Uterus (tissue), 4 donors: ENCODE data around the gene EYS. TPM values are rescaled to one million over a fixed set of nuclear protein-coding genes. Genes with fewer than 3 reads are reported as not detected.

Experiments
- DNase-seq, 2 donors: peaks; one replicate each; pipeline ENCODE4 v3.0.0-alpha.2; 2019 to 2020
- H3K27ac ChIP-seq, 2 donors: fragments of 200-600 bp; sonication (generic); 1 replicate in 1 of 2; 2 replicates in 1 of 2; pipeline ENCODE4 v1.5.1; 2016 to 2018
- H3K27me3 ChIP-seq, 2 donors: fragments of 200-600 bp; sonication (generic); one replicate each; pipeline ENCODE4 v1.5.1; 2018 to 2019; ENCODE audit warnings: control low read depth in 1 of 2
- H3K36me3 ChIP-seq, 2 donors: fragments of 200-600 bp; sonication (generic); one replicate each; pipeline ENCODE4 v1.5.1; 2019; ENCODE audit warnings: control low read depth in 1 of 2
- H3K4me1 ChIP-seq, 2 donors: fragments of 200-600 bp; sonication (generic); one replicate each; pipeline ENCODE4 v1.5.1; 2018 to 2019; ENCODE audit warnings: control low read depth in 1 of 2
- H3K4me3 ChIP-seq, 2 donors: fragments of 200-600 bp; sonication (generic); 1 replicate in 1 of 2; 2 replicates in 1 of 2; pipeline ENCODE4 v1.5.1; 2018 to 2019; ENCODE audit warnings: mild to moderate bottlenecking in 1 of 2
- H3K9me3 ChIP-seq, 2 donors: fragments of 200-600 bp; sonication (generic); one replicate each; pipeline ENCODE4 v1.5.1; 2019; ENCODE audit warnings: control low read depth in 1 of 2
- POLR2A ChIP-seq, 2 donors: fragments of 450-650 bp; IDR thresholded peaks; one replicate each; pipeline ENCODE4 v1.6.1; 2016; ENCODE audit warnings: antibody characterized with exemption in 2 of 2, mild to moderate bottlenecking in 1 of 2, moderate library complexity in 1 of 2
- intact Hi-C: fragments of 100-400 bp; cut with DNase I; formaldehyde crosslinking; loops from one replicate; pipeline ENCODE4 v1.15.1; 2023; ENCODE audit warnings: low total_unique reads
- total RNA-seq, 4 donors: library from RNA; depleted of rRNA in 3 of 4; stranded (reverse); fragments of >200 nt in 3 of 4; gene quantifications; one replicate each; pipeline versions ENCODE4 v1.1.0 to v1.2.4, GENCODE V29; 2014 to 2023
- TF ChIP-seq, protein P1 (sequence below), 4 experiments: fragments of 200-600 bp in 2 of 4; fragments of 450-650 bp in 2 of 4; sonication (generic) in 2 of 4; IDR thresholded peaks; one replicate each; pipeline ENCODE4 v1.5.1; 2016 to 2019; ENCODE audit warnings: antibody characterized with exemption in 4 of 4, mild to moderate bottlenecking in 2 of 4, moderate library complexity in 1 of 4
- donor health status: DM: yes; HTN: yes; CAD: no.

The EYS gene
- total RNA-seq, 4 donors from 2014 or later: 1.3 TPM; not detected in 3

DNA sequence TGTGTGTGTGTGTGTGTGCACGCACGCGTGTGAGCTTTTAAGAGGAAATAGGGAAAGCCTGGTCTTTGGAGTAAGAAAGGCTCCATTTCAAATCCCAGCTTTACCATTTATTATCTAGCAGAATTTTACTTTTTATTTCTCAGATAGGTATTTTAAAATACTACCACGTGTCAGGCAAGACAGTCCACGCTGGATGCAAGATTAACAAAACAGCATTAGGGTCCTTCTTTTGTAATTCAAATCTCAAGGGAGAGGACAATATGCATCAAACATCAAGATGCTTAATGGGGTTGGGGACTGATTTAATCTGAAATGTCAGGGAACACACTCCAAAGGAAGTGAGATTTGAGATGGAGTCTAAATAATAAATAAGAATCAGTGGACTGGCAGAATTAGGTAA is 1302.6 kb downstream of the EYS start:
- no peaks in the 10 kb centered on the region for H3K36me3 ChIP-seq
- no peaks in the 10 kb centered on the region for H3K4me1 ChIP-seq
- intact Hi-C loops: no loop called here
- no peak overlapping the region for H3K27ac ChIP-seq
- H3K27me3 ChIP-seq: no peaks in the 10 kb centered on the region
- H3K9me3 ChIP-seq: no peaks in the 10 kb centered on the region
- no peak overlapping the region for H3K4me3 ChIP-seq
- DNase-seq: no peak
- TF ChIP-seq POLR2A (IDR thresholded peaks at IDR 0.05): no peak
- TF ChIP-seq, protein P1, sequence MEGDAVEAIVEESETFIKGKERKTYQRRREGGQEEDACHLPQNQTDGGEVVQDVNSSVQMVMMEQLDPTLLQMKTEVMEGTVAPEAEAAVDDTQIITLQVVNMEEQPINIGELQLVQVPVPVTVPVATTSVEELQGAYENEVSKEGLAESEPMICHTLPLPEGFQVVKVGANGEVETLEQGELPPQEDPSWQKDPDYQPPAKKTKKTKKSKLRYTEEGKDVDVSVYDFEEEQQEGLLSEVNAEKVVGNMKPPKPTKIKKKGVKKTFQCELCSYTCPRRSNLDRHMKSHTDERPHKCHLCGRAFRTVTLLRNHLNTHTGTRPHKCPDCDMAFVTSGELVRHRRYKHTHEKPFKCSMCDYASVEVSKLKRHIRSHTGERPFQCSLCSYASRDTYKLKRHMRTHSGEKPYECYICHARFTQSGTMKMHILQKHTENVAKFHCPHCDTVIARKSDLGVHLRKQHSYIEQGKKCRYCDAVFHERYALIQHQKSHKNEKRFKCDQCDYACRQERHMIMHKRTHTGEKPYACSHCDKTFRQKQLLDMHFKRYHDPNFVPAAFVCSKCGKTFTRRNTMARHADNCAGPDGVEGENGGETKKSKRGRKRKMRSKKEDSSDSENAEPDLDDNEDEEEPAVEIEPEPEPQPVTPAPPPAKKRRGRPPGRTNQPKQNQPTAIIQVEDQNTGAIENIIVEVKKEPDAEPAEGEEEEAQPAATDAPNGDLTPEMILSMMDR (IDR thresholded peaks at IDR 0.05): no peak

DNA sequence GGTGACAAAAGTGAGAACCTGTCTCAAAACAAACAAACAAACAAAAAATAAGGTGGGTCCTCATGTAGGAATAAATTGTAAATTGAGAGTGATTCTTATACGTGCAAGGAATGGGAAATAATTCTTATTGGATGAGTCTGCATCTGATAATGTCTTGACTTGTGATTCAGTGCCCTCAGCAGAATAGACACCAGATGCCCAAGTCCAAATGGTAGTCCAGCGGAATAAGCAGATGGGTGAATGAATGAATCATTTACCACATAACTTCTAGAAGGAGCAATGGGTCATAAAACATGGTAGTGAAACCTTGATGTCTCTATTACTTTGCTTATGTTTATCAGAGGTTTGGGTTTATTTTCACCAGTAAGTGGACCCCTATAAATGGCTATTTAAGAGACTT is 1323.7 kb downstream of the EYS start:
- Histone ChIP-seq H3K27ac (no peak overlapping the region), H3K4me3 (no peak overlapping the region), H3K27me3 (no peaks in the 10 kb centered on the region), H3K36me3 (no peaks in the 10 kb centered on the region), H3K9me3 (no peaks in the 10 kb centered on the region), H3K4me1 (no peaks in the 10 kb centered on the region)
- no peak for TF ChIP-seq POLR2A (IDR thresholded peaks at IDR 0.05)
- TF ChIP-seq, protein P1 (IDR thresholded peaks at IDR 0.05): no peak
- no peak for DNase-seq
- intact Hi-C loops: no loop called here

DNA sequence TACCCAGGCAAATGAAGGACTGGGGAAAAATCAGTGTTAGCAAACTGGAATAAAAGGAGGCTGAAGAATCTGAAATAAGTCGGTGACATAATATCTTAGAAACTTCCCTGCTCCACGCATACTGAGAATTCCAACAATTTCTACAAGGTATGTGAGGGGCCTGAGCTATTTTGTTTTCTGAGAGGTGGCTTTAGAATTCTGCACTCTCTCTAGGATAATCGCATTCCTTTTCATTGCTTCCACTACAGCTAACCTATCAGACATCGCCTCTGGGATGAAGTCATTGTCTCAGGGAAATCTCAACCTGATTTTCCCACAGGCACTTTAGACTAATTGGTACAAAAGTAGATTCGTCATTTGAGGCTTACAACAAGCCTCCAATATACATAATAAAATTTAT is 1330.6 kb downstream of the EYS start:
- no peak for DNase-seq
- Histone ChIP-seq H3K27ac (no peak overlapping the region), H3K4me1 (no peaks in the 10 kb centered on the region), H3K36me3 (no peaks in the 10 kb centered on the region), H3K9me3 (no peaks in the 10 kb centered on the region), H3K27me3 (no peaks in the 10 kb centered on the region), H3K4me3 (no peak overlapping the region)
- TF ChIP-seq POLR2A (IDR thresholded peaks at IDR 0.05): no peak
- TF ChIP-seq, protein P1 (IDR thresholded peaks at IDR 0.05): no peak
- intact Hi-C loops: no loop called here

DNA sequence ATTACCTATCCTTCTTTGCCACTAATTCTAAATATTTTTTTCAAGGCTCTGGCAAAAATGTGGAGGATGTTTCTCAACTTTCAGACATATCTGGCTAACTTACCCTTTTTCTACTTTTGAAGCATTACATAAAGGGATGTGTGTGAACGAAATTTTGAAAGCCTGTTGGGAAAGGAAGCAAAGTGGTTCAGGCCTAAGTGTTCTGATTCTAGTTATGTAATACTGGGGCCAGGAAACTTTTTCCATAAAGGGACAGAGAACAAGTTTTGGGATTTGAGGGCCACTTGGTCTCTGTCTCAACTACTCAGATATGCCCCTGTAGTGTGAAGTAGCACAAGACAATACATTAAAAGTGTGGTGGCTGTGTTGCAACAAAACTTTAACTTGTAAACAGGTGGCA is 1349.6 kb downstream of the EYS start:
- intact Hi-C loops: no loop called here
- no peaks in the 10 kb centered on the region for H3K36me3 ChIP-seq
- H3K27ac ChIP-seq: no peak overlapping the region
- no peaks in the 10 kb centered on the region for H3K4me1 ChIP-seq
- no peak for DNase-seq
- no peaks in the 10 kb centered on the region for H3K27me3 ChIP-seq
- no peaks in the 10 kb centered on the region for H3K9me3 ChIP-seq
- H3K4me3 ChIP-seq: no peak overlapping the region
- TF ChIP-seq, protein P1 (IDR thresholded peaks at IDR 0.05): no peak
- no peak for TF ChIP-seq POLR2A (IDR thresholded peaks at IDR 0.05)

DNA sequence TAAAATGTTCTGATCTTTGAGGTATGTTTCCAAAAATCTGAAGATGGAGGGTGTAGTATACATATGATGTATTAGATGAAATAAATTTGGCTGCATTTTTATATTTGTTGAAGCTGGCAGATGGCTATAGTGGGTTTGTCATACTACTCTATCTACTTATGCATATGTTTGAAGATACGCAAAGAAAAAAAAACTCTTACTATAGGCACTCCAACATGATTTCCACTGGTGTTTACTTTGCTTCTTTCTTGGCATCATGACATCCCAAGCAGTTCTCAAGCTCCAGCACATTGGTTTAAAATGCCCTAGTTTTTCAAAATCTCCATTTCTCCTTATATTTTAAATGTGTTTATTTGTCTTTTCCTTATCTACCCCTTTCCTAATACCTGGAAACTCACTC is 1359.6 kb downstream of the EYS start:
- no peak for TF ChIP-seq POLR2A (IDR thresholded peaks at IDR 0.05)
- TF ChIP-seq, protein P1 (IDR thresholded peaks at IDR 0.05): no peak
- no peaks in the 10 kb centered on the region for H3K4me1 ChIP-seq
- H3K9me3 ChIP-seq: no peaks in the 10 kb centered on the region
- H3K36me3 ChIP-seq: no peaks in the 10 kb centered on the region
- intact Hi-C loops: no loop called here
- H3K27ac ChIP-seq: no peak overlapping the region
- no peak overlapping the region for H3K4me3 ChIP-seq
- DNase-seq: no peak
- no peaks in the 10 kb centered on the region for H3K27me3 ChIP-seq
